Activated T-helper 1 cell treated with Interleukin-2 at 50 U/mL for 16 hours (primary cell): ENCODE results near the gene ERCC2.

Experiments used
- DNase-seq: peaks from one replicate; pipeline ENCODE4 v3.0.0-alpha.2; 2020; ENCODE audit warnings: low read depth

ERCC2 gene

DNA sequence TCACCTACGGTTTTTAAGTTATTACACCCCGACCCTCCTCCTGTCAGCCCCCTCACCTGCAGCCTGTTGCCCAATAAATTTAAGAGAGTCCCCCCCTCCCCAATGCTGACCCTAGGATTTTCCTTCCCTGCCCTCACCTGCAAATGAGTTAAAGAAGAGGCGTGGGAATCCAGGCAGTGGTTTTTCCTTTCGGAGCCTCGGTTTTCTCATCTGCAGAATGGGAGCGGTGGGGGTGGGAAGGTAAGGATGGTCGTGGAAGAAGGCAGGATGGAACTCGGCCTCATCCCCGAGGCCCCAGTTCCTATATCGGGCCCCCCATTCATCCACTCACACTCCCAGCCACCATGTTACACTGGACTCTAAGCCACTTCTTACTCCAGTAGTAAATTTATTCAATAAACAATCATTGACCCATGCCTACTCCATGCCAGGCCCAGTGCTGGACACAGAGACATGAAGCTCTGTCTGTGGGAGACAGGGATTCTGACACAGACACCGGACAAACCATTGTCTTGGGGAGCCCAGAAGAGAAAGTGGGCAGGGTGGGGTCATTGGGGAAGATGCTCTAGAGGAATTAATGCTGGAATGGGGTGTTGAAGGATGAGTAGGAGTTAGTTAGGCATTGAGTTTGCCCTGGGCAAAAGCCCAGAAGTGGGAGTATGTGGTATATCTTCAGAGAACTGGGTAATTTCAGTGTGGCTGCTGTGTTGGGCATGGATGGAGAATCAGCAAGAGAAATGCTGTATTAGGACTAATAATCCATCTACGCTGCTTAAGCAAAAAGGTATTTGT lies 66.9 kb downstream of the ERCC2 start:
- DNase-seq, result no peak

DNA sequence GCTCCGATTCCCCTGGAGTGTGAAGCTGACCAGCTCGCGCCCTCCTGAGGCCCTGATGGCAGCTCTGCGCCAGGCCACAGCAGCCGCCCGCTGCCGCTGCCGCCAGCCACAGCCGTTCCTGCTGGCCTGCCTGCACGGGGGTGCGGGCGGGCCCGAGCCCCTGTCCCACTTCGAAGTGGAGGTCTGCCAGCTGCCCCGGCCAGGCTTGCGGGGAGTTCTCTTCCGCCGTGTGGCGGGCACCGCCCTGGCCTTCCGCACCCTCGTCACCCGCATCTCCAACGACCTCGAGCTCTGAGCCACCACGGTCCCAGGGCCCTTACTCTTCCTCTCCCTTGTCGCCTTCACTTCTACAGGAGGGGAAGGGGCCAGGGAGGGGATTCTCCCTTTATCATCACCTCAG lies 68.0 kb downstream of the ERCC2 start:
- DNase-seq, result no peak
